Renal cortex interstitium (tissue), 11 donors: ENCODE data around the gene BCL7A. TPM values are rescaled to one million over a fixed set of nuclear protein-coding genes. Genes with fewer than 3 reads are reported as not detected.

Experiments
- DNase-seq, 11 donors: peaks; one replicate each; pipeline ENCODE4 v3.0.0-alpha.2; 2013; ENCODE audit warnings: low read depth in 9 of 11, low spot score in 4 of 11; ENCODE audit errors: extremely low read depth in 1 of 11
- polyA plus RNA-seq, 3 donors: library from polyadenylated mRNA; unstranded; fragments of 120-200 nt; gene quantifications; one replicate each; pipeline ENCODE4 v1.2.1, GENCODE V29; 2013; ENCODE audit not compliant: insufficient read length in 3 of 3

Gene BCL7A
- polyA plus RNA-seq, 3 donors, result 37.5 to 41.7 (median 41.3) TPM

GRCh38 chr12:122061253-122061652 lies 39.6 kb downstream of the BCL7A start:
- no peak for DNase-seq

- peak in 1 of 11 donors; percentile 73 for DNase-seq
These were observed 41.4 kb downstream of the BCL7A start for GRCh38 chr12:122062832-122063693.

- no peak for DNase-seq
These were observed 42.0 kb downstream of the BCL7A start for GRCh38 chr12:122063694-122064024.

GRCh38 chr12:122064025-122064777 lies 42.5 kb downstream of the BCL7A start:
- peak in 6 of 11 donors; percentile 74 to 90 (median 82) for DNase-seq

- DNase-seq, result peak in 2 of 11 donors; percentile 69 to 72
These were observed 43.3 kb downstream of the BCL7A start for GRCh38 chr12:122064780-122065588.

GRCh38 chr12:122067548-122067947 lies 45.9 kb downstream of the BCL7A start:
- no peak for DNase-seq

GRCh38 chr12:122067966-122068365 lies 46.3 kb downstream of the BCL7A start:
- no peak for DNase-seq

- no peak for DNase-seq
These were observed 50.6 kb downstream of the BCL7A start for GRCh38 chr12:122072031-122072970.

- DNase-seq, result no peak
These were observed 52.1 kb downstream of the BCL7A start for GRCh38 chr12:122073815-122074214.

- DNase-seq, result no peak
These were observed 55.2 kb downstream of the BCL7A start for GRCh38 chr12:122076743-122077495.

GRCh38 chr12:122078141-122079032 lies 56.7 kb downstream of the BCL7A start, which contains the start of gene MLXIP:
MLXIP (plus strand) TSS chr12:122078756; CDS start chr12:122078854, 98 bp downstream.
- DNase-seq, result peak in 9 of 11 donors; percentile 80 to 92 (median 89)

GRCh38 chr12:122079033-122079531 lies 57.4 kb downstream of the BCL7A start:
- DNase-seq, result no peak

GRCh38 chr12:122079532-122080081 lies 57.9 kb downstream of the BCL7A start:
- DNase-seq, result no peak

- no peak for DNase-seq
These were observed 58.7 kb downstream of the BCL7A start for GRCh38 chr12:122080149-122081082.

- no peak for DNase-seq
These were observed 59.5 kb downstream of the BCL7A start for GRCh38 chr12:122081083-122081696.
